Mononuclear cell (primary cell): ENCODE measurements around the gene NTSR1. TPM values are rescaled to one million over a fixed set of nuclear protein-coding genes. Genes with fewer than 3 reads are reported as not detected.

Experiments
- H3K27me3 ChIP-seq: 2 replicates; pipeline ENCODE4 v1.6.0; 2011; ENCODE audit warnings: low read length, control low read depth; ENCODE audit not compliant: insufficient read depth
- H3K4me1 ChIP-seq: 2 replicates; pipeline ENCODE4 v1.5.1; 2011; ENCODE audit warnings: mild to moderate bottlenecking, low read length, control low read depth; ENCODE audit not compliant: insufficient read depth
- H3K4me3 ChIP-seq: 2 replicates; pipeline ENCODE4 v1.5.1; 2011; ENCODE audit warnings: mild to moderate bottlenecking, low read length, moderate library complexity
- H3K9me3 ChIP-seq: 2 replicates; pipeline ENCODE4 v1.5.1; 2011; ENCODE audit warnings: low read depth, mild to moderate bottlenecking, control low read depth, low read length
- total RNA-seq: library from RNA; depleted of rRNA; stranded (reverse); fragments of >200 nt; gene quantifications from one replicate; pipeline ENCODE4 v1.2.3, GENCODE V29; 2012

NTSR1 gene
- total RNA-seq, 1 donor = 0.73 TPM

DNA sequence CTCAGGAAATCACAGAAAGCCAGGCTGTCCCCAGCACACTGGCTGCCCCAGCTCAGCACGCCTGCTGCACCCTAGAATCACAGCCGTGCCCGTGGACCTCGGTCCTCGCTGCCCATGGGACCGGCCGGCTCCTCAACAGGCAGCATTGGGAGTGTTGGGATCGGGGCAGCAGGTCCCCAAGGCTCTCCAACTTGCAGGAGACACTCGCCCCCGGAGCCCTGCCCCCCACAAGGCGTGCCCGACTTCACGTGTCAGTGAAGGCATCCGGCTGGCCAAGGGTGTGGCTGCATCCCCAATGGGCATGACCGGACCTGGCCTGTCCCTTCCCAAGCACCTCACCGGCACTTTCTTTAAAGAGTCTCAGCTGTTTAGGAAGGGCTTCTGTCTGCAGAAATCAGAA, 3.0 kb upstream of the NTSR1 start:
- Histone ChIP-seq H3K4me3 (no peak overlapping the region), H3K9me3 (no peaks in the 10 kb centered on the region), H3K4me1 (peaks cover 36% of the 10 kb centered on the region), H3K27me3 (peaks cover 12% of the 10 kb centered on the region)

DNA sequence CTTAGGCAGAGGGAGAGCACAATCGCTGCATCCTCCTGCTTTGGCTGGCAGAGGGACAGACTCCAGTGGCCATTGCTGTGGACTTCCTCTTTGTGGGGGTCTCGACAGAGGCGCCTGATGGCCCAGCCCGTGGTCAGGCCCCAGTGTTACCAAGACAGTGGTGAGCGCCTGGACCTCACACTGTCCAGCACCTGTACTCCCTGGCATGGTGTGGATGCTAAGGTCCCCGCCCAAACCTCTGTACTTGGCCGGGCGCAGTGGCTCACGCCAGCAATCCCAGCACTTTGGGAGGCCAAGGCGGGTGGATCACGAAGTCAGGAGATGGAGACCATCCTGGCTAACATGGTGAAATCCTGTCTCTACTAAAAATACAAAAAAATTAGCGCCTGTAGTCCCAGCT, 2.3 kb upstream of the NTSR1 start:
- peaks cover 12% of the 10 kb centered on the region for H3K27me3 ChIP-seq
- peaks cover 43% of the 10 kb centered on the region for H3K4me1 ChIP-seq
- H3K4me3 ChIP-seq = no peak overlapping the region
- H3K9me3 ChIP-seq = no peaks in the 10 kb centered on the region

DNA sequence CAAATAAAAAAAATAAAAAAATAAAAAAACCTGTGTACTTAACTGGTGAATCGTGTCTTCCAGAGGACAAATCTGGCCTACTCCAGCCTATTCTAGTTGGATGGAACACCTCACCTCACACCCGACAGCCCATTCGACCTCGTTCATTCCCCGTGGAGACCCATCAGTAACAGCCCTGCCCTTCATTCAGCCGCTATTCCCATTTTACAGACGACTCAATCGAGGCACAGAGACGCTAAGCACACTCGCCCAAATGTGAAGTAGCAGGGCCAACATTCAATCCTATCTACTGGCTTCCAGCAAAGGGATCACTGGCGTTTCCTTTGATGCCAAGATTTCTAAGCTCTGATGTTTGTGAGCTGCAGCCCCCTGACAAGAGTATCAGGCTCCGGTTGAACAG, 1.8 kb upstream of the NTSR1 start:
- Histone ChIP-seq H3K27me3 (peaks cover 12% of the 10 kb centered on the region), H3K4me1 (peaks cover 43% of the 10 kb centered on the region), H3K4me3 (no peak overlapping the region), H3K9me3 (no peaks in the 10 kb centered on the region)

DNA sequence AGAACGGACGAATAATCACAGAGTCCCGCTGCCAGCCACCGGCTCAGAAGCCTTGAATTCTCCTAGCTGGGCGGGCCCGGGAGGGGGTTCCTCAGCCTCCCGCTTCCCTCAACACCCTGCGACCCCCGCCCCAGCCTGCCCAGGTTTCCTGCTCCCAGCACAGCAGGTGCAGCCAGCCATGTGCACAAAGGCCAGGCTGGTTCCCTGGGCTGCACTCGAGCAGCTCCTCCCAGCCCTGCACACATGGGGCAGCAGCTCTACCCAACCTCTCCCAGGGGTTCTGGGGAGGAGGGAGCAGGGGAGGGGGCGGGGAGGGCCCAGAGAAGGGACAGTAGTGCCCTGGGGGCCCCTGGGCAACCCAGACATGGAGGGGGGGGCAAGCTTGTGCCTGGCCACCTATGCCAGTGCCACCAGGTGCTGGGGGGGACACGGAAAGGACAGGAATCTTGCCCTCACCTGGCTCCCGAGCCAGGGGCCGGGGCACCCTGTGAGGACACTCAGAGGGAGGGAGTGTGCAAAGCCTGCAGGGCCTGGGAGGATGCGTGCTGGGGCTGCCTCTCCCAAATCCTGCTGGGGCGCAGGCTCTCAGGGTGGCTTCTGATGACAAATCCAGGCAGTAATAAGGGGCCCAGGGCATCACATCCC, 1.2 kb upstream of the NTSR1 start:
- Histone ChIP-seq H3K27me3 (peaks cover 12% of the 10 kb centered on the region), H3K4me3 (no peak overlapping the region)

DNA sequence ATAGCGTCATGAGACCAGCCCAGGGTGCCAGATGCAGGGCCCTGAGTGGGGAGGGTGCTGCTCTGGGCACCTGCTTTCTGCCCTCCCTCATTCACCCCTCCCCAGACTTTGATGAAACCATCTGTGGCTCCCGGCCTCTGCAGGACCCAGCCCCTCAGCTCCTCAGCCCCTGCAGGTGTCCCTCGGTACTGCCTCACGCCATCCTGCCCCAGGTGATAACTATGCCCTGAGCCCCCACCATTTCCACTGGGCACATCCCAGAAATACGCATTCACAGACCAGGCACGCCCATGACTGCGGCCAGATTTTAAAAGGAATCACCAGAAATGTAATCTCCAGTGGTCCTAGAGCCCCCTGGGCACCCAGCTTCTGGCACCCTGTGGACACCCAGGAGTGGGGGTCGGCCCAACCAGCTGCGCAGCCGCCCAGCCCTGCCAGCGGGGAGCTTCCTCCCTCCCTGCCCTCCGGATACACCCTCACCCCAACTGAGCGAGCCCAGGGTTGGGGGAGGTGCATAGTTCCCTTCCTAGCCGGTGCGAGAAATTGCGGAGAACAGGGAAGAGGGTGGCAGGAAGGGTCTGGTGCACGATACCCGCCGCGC, 615 bp upstream of the NTSR1 start:
- H3K4me3 ChIP-seq = no peak overlapping the region
- peaks cover 43% of the 10 kb centered on the region for H3K4me1 ChIP-seq
- peaks cover 12% of the 10 kb centered on the region for H3K27me3 ChIP-seq
- no peaks in the 10 kb centered on the region for H3K9me3 ChIP-seq

More for the DNA sequence above, 1.2 kb upstream of the NTSR1 start:
- Histone ChIP-seq H3K4me1 (peaks cover 43% of the 10 kb centered on the region), H3K9me3 (no peaks in the 10 kb centered on the region)

DNA sequence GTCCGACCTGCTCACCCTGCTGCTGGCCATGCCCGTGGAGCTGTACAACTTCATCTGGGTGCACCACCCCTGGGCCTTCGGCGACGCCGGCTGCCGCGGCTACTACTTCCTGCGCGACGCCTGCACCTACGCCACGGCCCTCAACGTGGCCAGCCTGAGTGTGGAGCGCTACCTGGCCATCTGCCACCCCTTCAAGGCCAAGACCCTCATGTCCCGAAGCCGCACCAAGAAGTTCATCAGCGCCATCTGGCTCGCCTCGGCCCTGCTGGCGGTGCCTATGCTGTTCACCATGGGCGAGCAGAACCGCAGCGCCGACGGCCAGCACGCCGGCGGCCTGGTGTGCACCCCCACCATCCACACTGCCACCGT, 885 bp downstream of the NTSR1 start:
- H3K4me1 ChIP-seq = peaks cover 30% of the 10 kb centered on the region
- H3K9me3 ChIP-seq = no peaks in the 10 kb centered on the region
- H3K4me3 ChIP-seq = no peak overlapping the region
- H3K27me3 ChIP-seq = peaks cover 12% of the 10 kb centered on the region

DNA sequence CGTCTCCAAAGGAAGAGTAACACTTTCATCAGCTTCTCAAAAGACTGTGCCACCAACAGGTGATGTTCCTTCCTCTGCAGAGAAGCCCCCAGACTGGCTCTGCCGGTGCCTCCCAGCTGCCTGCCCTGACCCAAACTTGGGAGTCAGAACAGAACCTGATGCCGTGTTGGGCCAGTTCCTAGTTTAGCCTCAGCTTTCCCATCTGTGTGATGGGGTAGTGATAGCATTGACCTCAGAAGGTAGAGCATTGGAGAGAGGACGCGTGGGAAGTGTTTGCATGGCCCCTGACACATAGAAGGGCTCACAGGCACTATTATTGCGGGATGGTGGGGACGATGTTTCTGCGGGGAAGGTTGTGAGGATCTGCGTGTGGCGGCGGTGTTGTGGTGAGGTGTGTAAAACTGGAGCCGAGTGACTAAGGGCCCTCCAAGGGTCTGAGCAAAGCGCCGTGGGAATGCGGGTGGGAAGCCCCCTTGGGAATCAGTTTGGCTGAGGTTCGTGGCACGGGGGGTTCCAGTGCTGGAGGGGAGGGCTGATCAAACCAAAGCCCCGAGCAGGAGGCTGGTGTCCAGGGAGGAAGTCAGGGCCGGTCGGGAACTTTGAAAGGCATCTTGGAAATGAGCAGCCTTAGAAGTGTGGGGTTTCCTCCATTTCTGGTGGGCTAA, 1.7 kb downstream of the NTSR1 start:
- Histone ChIP-seq H3K4me1 (peaks cover 25% of the 10 kb centered on the region), H3K9me3 (no peaks in the 10 kb centered on the region), H3K4me3 (no peak overlapping the region), H3K27me3 (peaks cover 12% of the 10 kb centered on the region)

DNA sequence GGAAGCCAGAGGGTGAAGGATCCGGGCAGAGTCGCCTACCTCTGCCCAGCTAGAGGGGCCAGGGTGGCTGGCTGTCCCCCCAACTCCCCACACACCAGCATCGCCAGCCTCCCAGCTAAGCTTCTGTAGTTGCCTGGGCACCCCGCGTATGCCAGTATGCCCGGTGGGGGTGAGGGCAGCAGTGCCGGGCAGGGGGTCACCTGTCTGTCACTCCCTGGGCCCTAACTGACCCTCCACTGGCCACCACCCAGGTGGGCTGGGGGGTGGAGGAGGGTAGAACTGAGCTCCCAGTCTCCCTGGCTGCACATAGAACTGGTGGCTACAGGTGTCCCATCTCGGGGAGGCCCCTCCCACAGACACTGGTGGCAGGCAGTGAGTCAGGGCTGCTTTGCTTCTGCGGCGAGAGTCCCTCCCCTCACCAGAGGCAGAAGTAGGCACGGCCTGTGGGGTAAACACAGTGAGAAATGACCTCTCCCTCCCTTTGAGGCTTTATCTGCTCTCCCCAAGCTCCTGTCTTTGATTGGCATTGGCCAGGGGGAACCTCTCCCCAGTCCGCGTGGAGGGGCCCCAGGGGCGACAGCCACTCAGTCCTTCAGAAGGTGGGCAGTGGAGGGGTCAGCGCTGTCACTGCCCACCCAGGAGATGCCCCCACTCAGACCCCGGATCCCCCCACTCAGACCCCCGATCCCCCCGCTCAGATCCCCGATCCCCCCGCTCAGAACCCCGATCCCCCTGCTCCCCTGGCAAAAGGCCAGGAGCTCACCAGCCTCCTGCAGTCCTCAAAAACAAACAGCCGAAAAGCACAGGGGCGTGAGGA, 2.5 kb downstream of the NTSR1 start:
- H3K4me3 ChIP-seq = no peak overlapping the region
- peaks cover 25% of the 10 kb centered on the region for H3K4me1 ChIP-seq
- no peaks in the 10 kb centered on the region for H3K9me3 ChIP-seq

DNA sequence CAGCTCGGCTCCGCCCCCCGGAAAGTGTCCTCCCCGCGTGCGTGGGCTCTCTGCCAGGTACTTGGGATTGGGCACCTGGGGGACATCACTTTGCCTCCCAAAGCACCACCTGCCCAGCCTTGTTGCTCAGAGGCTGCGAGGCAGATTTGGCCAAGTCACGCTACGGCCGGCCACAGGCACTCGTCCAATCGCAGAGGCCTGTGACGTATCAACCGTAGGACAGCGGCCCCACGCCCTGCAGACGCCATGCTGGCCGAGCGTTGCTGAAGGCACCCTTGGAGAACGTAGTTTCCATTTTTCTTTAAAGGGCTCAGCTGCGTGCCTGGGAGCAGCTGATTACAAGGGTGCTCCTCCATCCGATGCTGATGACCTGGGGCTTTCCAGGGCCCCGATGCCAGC, 3.1 kb downstream of the NTSR1 start:
- Histone ChIP-seq H3K4me1 (peaks cover 28% of the 10 kb centered on the region), H3K4me3 (no peak overlapping the region), H3K27me3 (peaks cover 12% of the 10 kb centered on the region), H3K9me3 (no peaks in the 10 kb centered on the region)

More for the DNA sequence above, 2.5 kb downstream of the NTSR1 start:
- H3K27me3 ChIP-seq = peaks cover 12% of the 10 kb centered on the region

DNA sequence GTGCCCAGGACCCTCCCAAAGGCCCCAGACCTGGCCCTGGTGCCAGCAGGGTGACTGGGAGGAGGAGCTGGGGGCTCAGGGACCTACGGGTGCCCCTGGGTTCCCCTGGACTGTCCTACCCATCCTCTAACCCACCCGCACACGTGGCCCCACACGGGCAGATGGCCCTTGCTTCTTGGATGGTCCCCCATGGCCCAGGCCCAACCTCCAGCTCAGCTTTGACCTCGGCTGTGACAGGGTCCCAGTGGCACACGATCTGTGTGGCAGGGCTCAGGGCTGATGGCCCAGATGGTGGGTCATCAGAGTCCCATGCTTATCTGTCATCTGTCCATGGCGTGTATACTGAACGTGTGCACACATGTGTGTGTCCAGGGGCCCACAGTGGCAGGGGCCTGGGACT, 4.0 kb downstream of the NTSR1 start:
- Histone ChIP-seq H3K9me3 (no peaks in the 10 kb centered on the region), H3K27me3 (peaks cover 12% of the 10 kb centered on the region), H3K4me3 (no peak overlapping the region), H3K4me1 (peaks cover 30% of the 10 kb centered on the region)

DNA sequence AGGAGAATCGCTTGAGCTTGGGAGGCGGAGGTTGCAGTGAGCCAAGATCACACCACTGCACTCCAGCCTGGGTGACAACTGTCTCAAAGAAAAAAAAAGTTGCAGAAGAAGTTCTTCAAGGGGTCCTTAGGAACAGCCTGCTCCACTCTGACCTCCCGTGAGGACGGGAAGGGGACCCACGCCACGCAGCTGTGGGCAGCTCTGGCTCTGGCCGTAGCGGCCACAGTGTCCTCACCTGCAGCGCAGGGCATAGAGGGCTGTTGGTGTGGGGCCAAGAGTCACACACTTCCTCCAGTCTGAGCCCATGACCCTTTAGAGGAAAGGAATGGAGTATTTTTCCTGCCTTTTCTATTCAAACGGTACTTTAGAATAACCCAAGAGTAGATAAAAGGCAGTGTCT, 5.4 kb downstream of the NTSR1 start:
- Histone ChIP-seq H3K9me3 (no peaks in the 10 kb centered on the region), H3K4me1 (peaks cover 26% of the 10 kb centered on the region), H3K4me3 (no peak overlapping the region), H3K27me3 (peaks cover 8% of the 10 kb centered on the region)

DNA sequence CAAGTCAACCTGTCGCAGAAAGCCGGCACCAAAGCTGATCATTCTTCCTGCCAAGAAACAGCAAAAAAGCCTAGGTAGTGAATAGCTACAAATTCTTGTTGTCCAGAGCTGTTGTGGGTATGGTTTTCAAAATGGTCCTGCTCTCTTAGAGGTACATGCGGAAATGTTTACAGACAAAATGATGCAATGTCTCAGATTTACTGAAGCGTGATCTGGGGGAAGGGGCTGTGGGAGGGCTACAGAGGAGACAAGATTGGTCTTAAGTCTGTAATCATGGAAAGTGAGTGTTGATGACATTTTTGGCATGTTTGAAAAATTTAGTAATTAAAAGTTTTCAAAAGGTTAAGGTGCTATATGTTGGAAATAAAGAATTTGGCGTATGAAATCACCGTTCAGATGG, 6.2 kb downstream of the NTSR1 start:
- Histone ChIP-seq H3K4me1 (peaks cover 18% of the 10 kb centered on the region), H3K27me3 (peaks cover 2% of the 10 kb centered on the region), H3K9me3 (no peaks in the 10 kb centered on the region), H3K4me3 (no peak overlapping the region)

DNA sequence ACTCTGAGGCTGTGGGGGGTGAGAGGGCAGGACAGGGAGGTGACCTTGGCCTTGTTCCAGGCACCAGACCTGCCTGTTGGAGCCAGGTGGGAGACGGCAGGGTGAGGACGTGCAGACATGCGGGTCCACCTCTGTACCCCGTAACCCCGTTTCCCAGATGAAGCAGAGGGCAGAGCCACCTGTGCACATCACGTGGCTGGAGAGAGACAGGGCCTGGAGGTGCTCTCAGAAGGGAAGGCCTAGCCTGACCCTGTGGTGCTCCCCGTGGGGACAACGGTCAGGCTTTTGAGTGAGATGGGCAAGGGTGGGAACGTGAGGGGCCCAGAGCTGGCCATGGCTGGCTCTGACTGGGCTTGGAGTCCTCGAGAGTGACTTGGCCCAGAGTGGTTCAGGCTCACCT, 6.6 kb downstream of the NTSR1 start:
- no peaks in the 10 kb centered on the region for H3K27me3 ChIP-seq
- no peaks in the 10 kb centered on the region for H3K9me3 ChIP-seq
- peaks cover 14% of the 10 kb centered on the region for H3K4me1 ChIP-seq
- no peak overlapping the region for H3K4me3 ChIP-seq

DNA sequence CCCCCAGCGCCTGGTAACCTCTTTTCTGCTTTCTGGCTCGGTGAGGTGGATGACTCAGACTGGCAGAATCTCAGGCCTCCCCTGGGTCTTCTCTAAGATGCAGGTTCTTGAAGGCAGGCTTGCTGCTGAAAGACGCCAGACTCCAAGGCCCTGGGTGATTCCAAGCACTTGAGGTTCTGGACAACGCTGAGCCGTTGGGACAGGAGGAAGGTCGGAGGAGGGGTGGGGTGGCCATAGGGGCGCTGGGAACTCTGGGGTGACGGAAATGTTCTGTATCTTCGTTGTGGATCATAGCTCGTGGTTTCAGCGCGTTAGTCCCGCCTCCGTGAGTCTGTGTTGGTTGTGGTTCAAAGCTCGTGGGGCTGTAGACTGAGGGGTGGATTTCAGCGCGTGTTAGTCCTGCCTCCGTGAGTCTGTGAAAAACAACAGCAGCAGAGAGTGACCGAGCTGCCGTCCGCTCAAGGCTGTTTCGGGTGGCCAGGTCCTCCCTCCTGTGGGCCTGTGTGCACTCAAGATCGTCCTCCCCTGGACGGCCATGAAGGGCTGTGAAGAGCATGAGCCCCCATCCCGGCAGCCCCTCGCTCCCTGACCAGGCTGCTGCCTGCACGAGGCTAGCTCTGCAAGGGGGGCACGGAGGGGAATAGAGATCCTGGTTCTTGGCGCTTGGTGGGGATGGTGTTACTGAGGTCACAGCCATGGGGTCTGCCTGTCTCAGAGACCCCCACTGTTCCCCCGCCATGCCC, 7.7 kb downstream of the NTSR1 start:
- H3K9me3 ChIP-seq = peaks cover 9% of the 10 kb centered on the region
- H3K27me3 ChIP-seq = no peaks in the 10 kb centered on the region
- no peak overlapping the region for H3K4me3 ChIP-seq
- peaks cover 5% of the 10 kb centered on the region for H3K4me1 ChIP-seq

DNA sequence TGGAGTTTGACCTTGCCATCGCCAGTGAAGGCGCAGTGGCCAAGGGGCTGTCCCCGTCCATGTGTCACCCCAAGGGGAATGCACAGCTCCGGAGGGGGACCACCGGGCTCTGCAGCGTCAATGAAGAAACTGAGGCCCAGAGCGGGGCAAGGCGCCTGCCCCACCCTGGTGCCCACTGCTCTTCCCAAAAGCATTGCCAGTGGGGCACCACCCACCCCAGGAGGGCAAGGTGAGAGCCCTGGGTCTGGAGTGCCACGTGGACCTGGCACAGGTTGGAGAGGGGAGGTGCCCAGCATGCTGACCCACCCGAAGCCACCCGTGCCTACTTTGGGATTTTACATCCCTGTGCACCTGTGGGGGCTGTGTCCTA, 8.3 kb downstream of the NTSR1 start:
- H3K27me3 ChIP-seq = no peaks in the 10 kb centered on the region
- peaks cover 5% of the 10 kb centered on the region for H3K4me1 ChIP-seq
- peaks cover 14% of the 10 kb centered on the region for H3K9me3 ChIP-seq
- no peak overlapping the region for H3K4me3 ChIP-seq
